ENCODE data around the gene DNAJC2. TPM values are rescaled to one million over a fixed set of nuclear protein-coding genes. Genes with fewer than 3 reads are reported as not detected.

The DNAJC2 gene
- total and polyA plus RNA-seq, 2 experiments from 2014 or later, result 40.1 to 168 TPM

GRCh38 chr7:103314852-103315251 lies 29.7 kb downstream of the DNAJC2 start:
- H3K4me3 ChIP-seq, result no peak overlapping the region
- no peak for TF ChIP-seq CREB1 (CRISPR knock-in tag; IDR thresholded peaks at IDR 0.05; ENCODE audit: low read depth)
- TF ChIP-seq POLR2AphosphoS5 (IDR thresholded peaks at IDR 0.05; ENCODE audit: low read depth), result no peak
- no peak for TF ChIP-seq EZH2 (IDR thresholded peaks at IDR 0.05; ENCODE audit: low read depth, unreplicated experiment)
- TF ChIP-seq CTCF (conservative IDR thresholded peaks at IDR 0.05; ENCODE audit: low read depth in 2 of 2), result no peak
- TF ChIP-seq ZNF462 (CRISPR knock-in tag; IDR thresholded peaks at IDR 0.05), result no peak
- TF ChIP-seq ETS1 (IDR thresholded peaks at IDR 0.05), result no peak
- no peak for TF ChIP-seq ZNF331 (CRISPR knock-in tag; IDR thresholded peaks at IDR 0.05; ENCODE audit: low read depth)
- TF ChIP-seq EZH2phosphoT487 (IDR thresholded peaks at IDR 0.05; ENCODE audit: unreplicated experiment), result no peak
- no peak for TF ChIP-seq NANOG (IDR thresholded peaks at IDR 0.05; ENCODE audit: borderline replicate concordance)
- TF ChIP-seq REST (IDR thresholded peaks at IDR 0.05; ENCODE audit: unreplicated experiment), result no peak
- TF ChIP-seq JUNB (IDR thresholded peaks at IDR 0.05; ENCODE audit: unreplicated experiment), result no peak
- no peak for TF ChIP-seq STAT1 (IDR thresholded peaks at IDR 0.05; ENCODE audit: unreplicated experiment)
- TF ChIP-seq ZNF114 (CRISPR knock-in tag; IDR thresholded peaks at IDR 0.05), result no peak
- no peak overlapping the region for H3K4me2 ChIP-seq
- Mint-ChIP-seq H3K4me1 (no peaks in the 10 kb centered on the region), H3K9me3 (no peaks in the 10 kb centered on the region), H3K36me3 (ENCODE audit: low read depth) (peaks cover 99% of the 10 kb centered on the region), H3K27ac (no peak overlapping the region), H3K27me3 (ENCODE audit: insufficient read depth, low read depth, poor library complexity) (no peaks in the 10 kb centered on the region), H3K4me3 (no peak overlapping the region)
- ATAC-seq (no peak), DNase-seq (ENCODE audit: low spot score) (no peak)
- H3K36me3 ChIP-seq (ENCODE audit: insufficient read depth), result peaks cover 93% of the 10 kb centered on the region
- no peak overlapping the region for H2AFZ ChIP-seq
- no peaks in the 10 kb centered on the region for H3K27me3 ChIP-seq (ENCODE audit: insufficient read depth)
- no peak overlapping the region for H3K27ac ChIP-seq (ENCODE audit: low read depth)
- H4K20me1 ChIP-seq (replicated peaks; ENCODE audit: insufficient read depth), result peaks cover 21% of the 10 kb centered on the region
- H3K4me1 ChIP-seq (ENCODE audit: insufficient read depth), result no peaks in the 10 kb centered on the region
- H3K9me2 ChIP-seq (ENCODE audit: insufficient read depth), result no peaks in the 10 kb centered on the region
- H3K79me2 ChIP-seq (replicated peaks; ENCODE audit: insufficient read depth), result peaks cover 2% of the 10 kb centered on the region; the same call in 1 of the 2 replicates
- no peaks in the 10 kb centered on the region for H3F3A ChIP-seq (replicated peaks; ENCODE audit: low read depth)
